ENCODE measurements around the gene LRIG1. TPM values are rescaled to one million over a fixed set of nuclear protein-coding genes. Genes with fewer than 3 reads are reported as not detected.

LRIG1 gene
- total RNA-seq, 4 donors from 2014 or later, result 44.2 to 96.2 (median 57.6) TPM

GRCh38 chr3:66498687-66499621 lies 1.9 kb downstream of the LRIG1 start:
- no peak for ATAC-seq (ENCODE audit: low FRiP score)
- no peak for TF ChIP-seq CTCF (IDR thresholded peaks at IDR 0.05)
- DNase-seq (ENCODE audit: low spot score), result no peak

- ATAC-seq (ENCODE audit: low FRiP score) (no peak), DNase-seq (ENCODE audit: low spot score) (no peak)
- no peak for TF ChIP-seq CTCF (IDR thresholded peaks at IDR 0.05)
Measured at GRCh38 chr3:66497985-66498671, 2.7 kb downstream of the LRIG1 start.

DNA sequence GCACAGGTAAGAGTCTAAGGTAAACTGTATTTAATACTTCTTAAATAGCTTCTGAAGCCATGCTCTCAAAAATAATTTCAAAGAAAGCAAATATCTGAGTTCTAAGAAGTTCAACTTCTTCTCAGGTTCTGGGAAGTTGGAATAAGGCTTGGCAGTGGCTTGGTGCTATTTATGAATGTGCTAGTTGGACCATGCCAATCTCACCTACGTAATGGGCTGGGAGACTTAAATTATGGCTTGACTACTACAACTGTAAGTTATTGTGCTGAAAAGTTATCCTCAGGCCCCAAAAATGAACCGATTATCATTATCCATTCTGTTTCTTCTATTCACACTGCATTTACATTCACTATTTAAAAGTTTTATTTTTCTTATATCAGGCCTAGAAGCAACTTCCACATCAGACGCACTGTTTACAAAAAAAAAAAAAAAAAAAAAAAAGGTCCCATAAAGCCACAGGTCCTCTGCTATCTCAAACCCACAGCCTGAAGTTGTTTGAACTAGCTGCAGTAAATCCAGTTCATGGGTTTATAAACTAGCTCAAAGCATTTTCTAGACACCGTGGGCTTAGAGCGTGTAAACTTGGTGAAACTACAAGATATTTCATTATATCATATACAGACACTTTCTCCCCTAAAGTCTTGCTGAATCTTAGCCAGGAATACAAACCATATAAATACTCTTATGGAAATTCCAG lies 3.4 kb downstream of the LRIG1 start:
- DNase-seq (ENCODE audit: low spot score) (no peak), ATAC-seq (ENCODE audit: low FRiP score) (no peak)
- TF ChIP-seq CTCF (IDR thresholded peaks at IDR 0.05), result no peak

GRCh38 chr3:66496746-66497145 lies 4.1 kb downstream of the LRIG1 start:
- ATAC-seq (ENCODE audit: low FRiP score) (no peak), DNase-seq (ENCODE audit: low spot score) (no peak)
- TF ChIP-seq CTCF (IDR thresholded peaks at IDR 0.05), result no peak

- ATAC-seq (ENCODE audit: low FRiP score) (no peak), DNase-seq (ENCODE audit: low spot score) (no peak)
- no peak for TF ChIP-seq CTCF (IDR thresholded peaks at IDR 0.05)
Measured at GRCh38 chr3:66496301-66496700, 4.5 kb downstream of the LRIG1 start.

DNA sequence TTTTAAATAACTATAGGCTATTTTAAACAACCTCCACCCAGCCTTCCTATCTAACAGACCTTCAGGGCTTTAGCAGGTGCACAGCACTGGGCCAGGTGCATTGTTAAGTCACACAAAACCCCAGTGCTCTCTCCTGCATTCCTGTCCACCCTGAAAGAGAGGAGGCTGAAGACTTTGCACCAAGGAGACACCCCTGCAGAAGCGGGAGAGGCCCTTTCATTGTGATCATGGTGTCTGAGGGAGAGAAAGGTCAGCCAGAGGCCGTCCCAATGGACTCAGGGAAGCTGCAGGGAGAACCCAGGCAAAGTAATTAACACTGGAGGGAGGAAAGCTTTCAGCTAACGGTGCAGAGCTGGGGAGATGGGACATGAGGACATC lies 5.2 kb downstream of the LRIG1 start:
- DNase-seq (ENCODE audit: low spot score), result no peak
- TF ChIP-seq CTCF (IDR thresholded peaks at IDR 0.05), result no peak
- ATAC-seq (ENCODE audit: low FRiP score), result no peak

Measured in omental fat pad (tissue), 4 donors.